Thoracic aorta (tissue), 2 donors: ENCODE measurements around the gene CHRDL1. TPM values are rescaled to one million over a fixed set of nuclear protein-coding genes. Genes with fewer than 3 reads are reported as not detected.

Experiments used
- ATAC-seq: fragments of 150-250 bp; one replicate; pipeline ENCODE4 v1.8.0; 2017; ENCODE audit warnings: low read depth; ENCODE audit not compliant: insufficient number of reproducible peaks, low FRiP score
- DNase-seq: peaks from one replicate; pipeline ENCODE4 v3.0.0-alpha.2; 2020; ENCODE audit warnings: low spot score
- H3K27ac ChIP-seq, 2 donors: fragments of 200-600 bp; sonication (generic); 1 replicate in 1 of 2; 2 replicates in 1 of 2; pipeline ENCODE4 v1.5.1; 2016; ENCODE audit warnings: mild to moderate bottlenecking in 2 of 2, moderate library complexity in 2 of 2
- H3K27me3 ChIP-seq: fragments of 200-600 bp; sonication (generic); replicated peaks from 2 replicates; pipeline ENCODE4 v1.6.0; 2016; ENCODE audit warnings: mild to moderate bottlenecking; ENCODE audit not compliant: insufficient read depth
- H3K36me3 ChIP-seq: fragments of 200-600 bp; sonication (generic); one replicate; pipeline ENCODE4 v1.5.1; 2016
- H3K4me1 ChIP-seq, 2 donors: fragments of 200-600 bp; sonication (generic); 1 replicate in 1 of 2; 2 replicates in 1 of 2; pipeline versions ENCODE4 v1.5.1 to v1.6.0; 2016; ENCODE audit warnings: low read depth in 2 of 2, mild to moderate bottlenecking in 1 of 2; ENCODE audit not compliant: control insufficient read depth in 1 of 2
- H3K4me3 ChIP-seq: fragments of 200-600 bp; sonication (generic); 2 replicates; pipeline ENCODE4 v1.5.1; 2016; ENCODE audit warnings: mild to moderate bottlenecking
- H3K9me3 ChIP-seq: fragments of 200-600 bp; sonication (generic); 2 replicates; pipeline ENCODE4 v1.5.1; 2016
- CTCF ChIP-seq: fragments of 200-600 bp; sonication (generic); IDR thresholded peaks from one replicate; pipeline ENCODE4 v1.5.1; 2019; ENCODE audit warnings: antibody characterized with exemption
- total RNA-seq, 2 donors: library from RNA; depleted of rRNA; stranded (reverse); fragments of >200 nt; gene quantifications; one replicate each; pipeline versions ENCODE4 v1.1.0 to v1.2.3, GENCODE V29; 2016

The CHRDL1 gene
- total RNA-seq, 2 donors from 2014 or later = 16.8 to 48.6 TPM

- TF ChIP-seq CTCF = no peak
- DNase-seq = no peak
- Histone ChIP-seq H3K27ac (no peak overlapping the region), H3K4me3 (no peak overlapping the region), H3K27me3 (no peaks in the 10 kb centered on the region), H3K9me3 (no peaks in the 10 kb centered on the region), H3K4me1 (no peaks in the 10 kb centered on the region), H3K36me3 (no peaks in the 10 kb centered on the region)
- ATAC-seq = no peak
These were observed 10.5 kb upstream of the CHRDL1 start for GRCh38 chrX:110806145-110806544.

DNA sequence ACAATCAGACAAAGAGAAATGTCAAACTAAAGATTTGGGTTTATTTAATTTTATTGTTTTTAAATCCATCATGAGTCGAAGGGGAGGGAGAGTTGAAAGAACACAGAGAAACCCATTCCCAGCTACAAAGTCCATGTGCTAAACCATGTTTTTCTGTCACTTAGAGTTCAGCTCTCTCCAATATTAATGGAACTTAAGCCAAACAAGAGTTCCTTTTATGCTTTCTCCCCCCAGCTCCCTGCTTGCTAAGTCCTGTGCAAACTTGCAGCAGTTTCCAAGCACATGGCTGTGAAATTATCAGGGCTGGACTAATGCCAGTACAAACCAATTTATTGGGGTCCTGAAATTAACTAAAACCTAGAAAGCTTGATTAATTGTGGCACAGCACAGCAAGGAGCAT is 9.7 kb upstream of the CHRDL1 start:
- DNase-seq (no peak), ATAC-seq (no peak)
- H3K27me3 ChIP-seq = no peaks in the 10 kb centered on the region
- no peaks in the 10 kb centered on the region for H3K9me3 ChIP-seq
- H3K27ac ChIP-seq = no peak overlapping the region
- no peak for TF ChIP-seq CTCF
- no peaks in the 10 kb centered on the region for H3K4me1 ChIP-seq
- no peak overlapping the region for H3K4me3 ChIP-seq
- H3K36me3 ChIP-seq = no peaks in the 10 kb centered on the region

GRCh38 chrX:110804446-110804845 is 8.8 kb upstream of the CHRDL1 start:
- no peaks in the 10 kb centered on the region for H3K4me1 ChIP-seq
- H3K27me3 ChIP-seq = no peaks in the 10 kb centered on the region
- no peaks in the 10 kb centered on the region for H3K36me3 ChIP-seq
- H3K4me3 ChIP-seq = no peak overlapping the region
- H3K9me3 ChIP-seq = no peaks in the 10 kb centered on the region
- DNase-seq (no peak), ATAC-seq (no peak)
- H3K27ac ChIP-seq = no peak overlapping the region
- TF ChIP-seq CTCF = no peak

DNA sequence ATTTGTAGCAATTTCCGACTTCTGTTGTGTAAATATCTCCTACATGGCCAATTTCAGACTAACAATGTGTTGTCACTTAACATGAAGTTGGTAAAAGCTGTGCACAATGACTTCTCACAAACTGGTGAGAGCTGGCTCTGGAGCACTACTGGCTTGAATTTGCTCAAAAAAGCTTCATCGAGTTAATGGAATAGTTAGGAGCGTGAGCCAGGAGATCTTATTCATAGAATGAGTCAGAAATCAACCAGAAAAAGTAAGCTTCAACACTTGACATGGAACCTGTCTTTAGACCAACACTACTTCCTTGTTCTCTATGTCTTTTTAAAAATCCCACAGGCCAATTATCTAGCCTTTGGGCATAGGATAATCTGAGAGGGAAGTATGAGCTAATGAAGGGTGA is 7.9 kb upstream of the CHRDL1 start:
- H3K4me3 ChIP-seq = no peak overlapping the region
- H3K27ac ChIP-seq = no peak overlapping the region
- no peaks in the 10 kb centered on the region for H3K4me1 ChIP-seq
- DNase-seq (no peak), ATAC-seq (no peak)
- no peak for TF ChIP-seq CTCF
- no peaks in the 10 kb centered on the region for H3K27me3 ChIP-seq
- H3K36me3 ChIP-seq = no peaks in the 10 kb centered on the region
- H3K9me3 ChIP-seq = no peaks in the 10 kb centered on the region

DNA sequence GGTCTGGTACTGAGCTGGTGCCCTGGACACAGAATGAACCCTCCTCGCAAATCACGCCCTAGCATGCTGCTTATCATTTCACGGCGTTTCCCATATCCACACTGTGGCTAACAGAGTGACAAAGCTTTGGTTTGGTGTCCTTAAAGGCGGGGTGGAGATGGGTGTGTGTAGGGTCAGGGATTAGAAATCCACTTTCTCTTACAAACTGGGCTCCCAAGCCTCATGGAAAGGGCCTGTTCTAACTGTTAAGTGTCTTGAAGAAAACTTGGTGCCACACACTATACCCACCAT is 735 bp upstream of the CHRDL1 start:
- H3K36me3 ChIP-seq = no peaks in the 10 kb centered on the region
- H3K27me3 ChIP-seq = no peaks in the 10 kb centered on the region
- H3K9me3 ChIP-seq = no peaks in the 10 kb centered on the region
- no peaks in the 10 kb centered on the region for H3K4me1 ChIP-seq
- ATAC-seq = no peak
- peak overlapping the region; percentile 52 for H3K4me3 ChIP-seq
- no peak overlapping the region for H3K27ac ChIP-seq
- no peak for TF ChIP-seq CTCF
- DNase-seq = no peak
